ENCODE measurements around the gene NAALADL2.

- no peak for TF ChIP-seq CTCF (conservative IDR thresholded peaks at IDR 0.05; ENCODE audit: low read depth, low read length)
- TF ChIP-seq POLR2A (IDR thresholded peaks at IDR 0.05; ENCODE audit: low read depth, low read length), result no peak
- TF ChIP-seq MXI1 (IDR thresholded peaks at IDR 0.05; ENCODE audit: borderline replicate concordance, low read depth, low read length), result no peak
Observed at GRCh38 chr3:175554801-175555200, 695.7 kb downstream of the NAALADL2 start.

All from IMR-90 (cell line).